Thyroid gland (tissue), 4 donors: ENCODE measurements around the gene CAPRIN2.

Experiments
- POLR2A ChIP-seq, 2 donors: fragments of 450-650 bp; IDR thresholded peaks; one replicate each; pipeline ENCODE4 v1.6.1; 2017; ENCODE audit warnings: antibody characterized with exemption in 2 of 2, mild to moderate bottlenecking in 2 of 2, moderate library complexity in 1 of 2
- TF ChIP-seq, protein P1 (sequence below), 6 experiments: fragments of 200-600 bp in 3 of 6; fragments of 450-650 bp in 3 of 6; sonication (generic) in 3 of 6; IDR thresholded peaks; one replicate each; pipeline ENCODE4 v1.5.1; 2016 to 2019; ENCODE audit warnings: antibody characterized with exemption in 6 of 6, mild to moderate bottlenecking in 2 of 6, inconsistent platforms in 1 of 6, moderate library complexity in 1 of 6

GRCh38 chr12:30678221-30678620 is 76.5 kb downstream of the CAPRIN2 start:
- TF ChIP-seq, protein P1, sequence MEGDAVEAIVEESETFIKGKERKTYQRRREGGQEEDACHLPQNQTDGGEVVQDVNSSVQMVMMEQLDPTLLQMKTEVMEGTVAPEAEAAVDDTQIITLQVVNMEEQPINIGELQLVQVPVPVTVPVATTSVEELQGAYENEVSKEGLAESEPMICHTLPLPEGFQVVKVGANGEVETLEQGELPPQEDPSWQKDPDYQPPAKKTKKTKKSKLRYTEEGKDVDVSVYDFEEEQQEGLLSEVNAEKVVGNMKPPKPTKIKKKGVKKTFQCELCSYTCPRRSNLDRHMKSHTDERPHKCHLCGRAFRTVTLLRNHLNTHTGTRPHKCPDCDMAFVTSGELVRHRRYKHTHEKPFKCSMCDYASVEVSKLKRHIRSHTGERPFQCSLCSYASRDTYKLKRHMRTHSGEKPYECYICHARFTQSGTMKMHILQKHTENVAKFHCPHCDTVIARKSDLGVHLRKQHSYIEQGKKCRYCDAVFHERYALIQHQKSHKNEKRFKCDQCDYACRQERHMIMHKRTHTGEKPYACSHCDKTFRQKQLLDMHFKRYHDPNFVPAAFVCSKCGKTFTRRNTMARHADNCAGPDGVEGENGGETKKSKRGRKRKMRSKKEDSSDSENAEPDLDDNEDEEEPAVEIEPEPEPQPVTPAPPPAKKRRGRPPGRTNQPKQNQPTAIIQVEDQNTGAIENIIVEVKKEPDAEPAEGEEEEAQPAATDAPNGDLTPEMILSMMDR (IDR thresholded peaks at IDR 0.05), result no peak
- no peak for TF ChIP-seq POLR2A (IDR thresholded peaks at IDR 0.05)
